Measurements from ENCODE around the gene DOCK9. TPM values are rescaled to one million over a fixed set of nuclear protein-coding genes. Genes with fewer than 3 reads are reported as not detected.

DOCK9 gene
- total and polyA plus RNA-seq, 2 donors = 63.5 to 84.4 TPM

DNA sequence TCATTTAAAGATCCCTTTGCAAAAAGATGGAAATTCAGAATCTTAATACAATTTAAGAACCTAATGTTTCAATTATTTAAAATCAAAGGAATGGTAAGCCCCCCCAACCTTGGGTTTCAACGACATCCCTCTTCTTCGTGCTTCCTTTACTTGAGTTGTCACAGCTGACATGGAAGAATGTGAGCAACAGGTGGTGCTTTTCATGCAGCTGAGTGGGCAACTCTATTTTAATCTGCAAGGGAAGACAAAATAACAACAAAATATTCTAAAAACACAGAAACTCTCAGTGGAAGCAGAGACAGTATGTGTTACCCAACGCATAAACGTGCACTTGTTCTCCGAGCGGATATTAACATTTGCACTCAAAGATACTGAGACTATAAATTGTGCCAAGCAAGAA, 92.3 kb downstream of the DOCK9 start:
- Histone ChIP-seq H3K4me3 (ENCODE audit: low read depth, low read length) (no peak overlapping the region), H3K27ac (ENCODE audit: low read depth) (no peak overlapping the region), H3K4me1 (ENCODE audit: insufficient read depth) (no peaks in the 10 kb centered on the region), H3K36me3 (ENCODE audit: insufficient read depth) (peaks cover 4% of the 10 kb centered on the region)
- WGBS = 92% methylated on average over 6 of the region's 6 CpGs
- DNase-seq (ENCODE audit: extremely low spot score) = no peak

DNA sequence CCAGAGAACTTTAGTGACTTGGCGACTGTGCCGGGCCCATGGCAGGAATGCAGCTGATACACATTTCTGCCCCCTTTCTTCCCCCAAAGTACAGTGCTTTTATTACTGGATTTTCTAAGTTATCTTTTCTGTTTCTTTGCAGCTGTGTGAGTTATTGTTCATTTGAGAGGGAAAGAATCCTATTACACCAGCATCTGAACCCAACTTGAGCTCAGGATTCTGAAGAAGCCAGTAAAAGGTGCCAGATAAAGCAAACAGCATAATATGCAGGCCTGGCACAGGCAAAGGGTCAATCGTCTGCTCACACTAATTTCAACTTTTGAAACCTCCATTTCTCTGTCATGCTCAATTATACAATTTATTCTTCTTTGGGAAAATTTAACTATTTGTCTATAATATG, 93.9 kb downstream of the DOCK9 start:
- Histone ChIP-seq H3K4me1 (ENCODE audit: insufficient read depth) (no peaks in the 10 kb centered on the region), H3K36me3 (ENCODE audit: insufficient read depth) (peaks cover 4% of the 10 kb centered on the region), H3K4me3 (ENCODE audit: low read depth, low read length) (no peak overlapping the region), H3K27ac (ENCODE audit: low read depth) (no peak overlapping the region)
- DNase-seq (ENCODE audit: extremely low spot score) = no peak
- 56% methylated on average over 3 of the region's 3 CpGs for WGBS

- no peak for DNase-seq (ENCODE audit: extremely low spot score)
- no peak overlapping the region for H3K27ac ChIP-seq (ENCODE audit: low read depth)
- peaks cover 2% of the 10 kb centered on the region for H3K36me3 ChIP-seq (ENCODE audit: insufficient read depth)
- WGBS = 96% methylated on average over 2 of the region's 2 CpGs
- no peaks in the 10 kb centered on the region for H3K4me1 ChIP-seq (ENCODE audit: insufficient read depth)
- H3K4me3 ChIP-seq (ENCODE audit: low read depth, low read length) = no peak overlapping the region
These were observed 96.5 kb downstream of the DOCK9 start for GRCh38 chr13:98881390-98881789.

DNA sequence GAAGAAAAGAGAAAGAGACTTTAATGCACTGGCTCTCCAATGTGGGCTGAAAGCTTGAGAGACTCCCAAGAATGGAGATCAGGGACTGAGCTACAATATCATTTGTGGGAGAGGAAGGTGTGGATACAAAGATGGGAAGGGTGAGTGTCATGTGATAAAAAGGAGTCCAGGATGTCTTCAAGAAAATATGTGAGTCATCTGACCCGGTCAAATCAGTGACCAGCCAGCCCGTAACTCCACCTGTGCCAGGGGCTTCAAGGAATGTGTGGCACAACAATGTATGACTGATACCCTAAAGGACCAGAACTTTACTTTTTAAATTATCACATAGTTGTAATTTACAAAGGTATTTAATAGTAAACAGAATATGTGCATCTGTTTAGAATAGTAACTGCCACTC, 97.2 kb downstream of the DOCK9 start:
- peaks cover 2% of the 10 kb centered on the region for H3K36me3 ChIP-seq (ENCODE audit: insufficient read depth)
- WGBS = 91% methylated on average over 2 of the region's 2 CpGs
- no peak for DNase-seq (ENCODE audit: extremely low spot score)
- no peaks in the 10 kb centered on the region for H3K4me1 ChIP-seq (ENCODE audit: insufficient read depth)
- H3K4me3 ChIP-seq (ENCODE audit: low read depth, low read length) = no peak overlapping the region
- H3K27ac ChIP-seq (ENCODE audit: low read depth) = no peak overlapping the region

GRCh38 chr13:98879957-98880356, 97.9 kb downstream of the DOCK9 start:
- 85% methylated on average over 6 of the region's 6 CpGs for WGBS
- peaks cover 2% of the 10 kb centered on the region for H3K36me3 ChIP-seq (ENCODE audit: insufficient read depth)

GRCh38 chr13:98879127-98879520, 98.7 kb downstream of the DOCK9 start:
- H3K36me3 ChIP-seq (ENCODE audit: insufficient read depth) = peaks cover 2% of the 10 kb centered on the region
- no peak for DNase-seq (ENCODE audit: extremely low spot score)
- H3K4me3 ChIP-seq (ENCODE audit: low read depth, low read length) = no peak overlapping the region
- WGBS = 80% methylated on average over 4 of the region's 4 CpGs
- no peaks in the 10 kb centered on the region for H3K4me1 ChIP-seq (ENCODE audit: insufficient read depth)
- H3K27ac ChIP-seq (ENCODE audit: low read depth) = no peak overlapping the region

More at GRCh38 chr13:98879957-98880356, 97.9 kb downstream of the DOCK9 start:
- Histone ChIP-seq H3K4me3 (ENCODE audit: low read depth, low read length) (no peak overlapping the region), H3K4me1 (ENCODE audit: insufficient read depth) (no peaks in the 10 kb centered on the region), H3K27ac (ENCODE audit: low read depth) (no peak overlapping the region)
- DNase-seq (ENCODE audit: extremely low spot score) = no peak

DNA sequence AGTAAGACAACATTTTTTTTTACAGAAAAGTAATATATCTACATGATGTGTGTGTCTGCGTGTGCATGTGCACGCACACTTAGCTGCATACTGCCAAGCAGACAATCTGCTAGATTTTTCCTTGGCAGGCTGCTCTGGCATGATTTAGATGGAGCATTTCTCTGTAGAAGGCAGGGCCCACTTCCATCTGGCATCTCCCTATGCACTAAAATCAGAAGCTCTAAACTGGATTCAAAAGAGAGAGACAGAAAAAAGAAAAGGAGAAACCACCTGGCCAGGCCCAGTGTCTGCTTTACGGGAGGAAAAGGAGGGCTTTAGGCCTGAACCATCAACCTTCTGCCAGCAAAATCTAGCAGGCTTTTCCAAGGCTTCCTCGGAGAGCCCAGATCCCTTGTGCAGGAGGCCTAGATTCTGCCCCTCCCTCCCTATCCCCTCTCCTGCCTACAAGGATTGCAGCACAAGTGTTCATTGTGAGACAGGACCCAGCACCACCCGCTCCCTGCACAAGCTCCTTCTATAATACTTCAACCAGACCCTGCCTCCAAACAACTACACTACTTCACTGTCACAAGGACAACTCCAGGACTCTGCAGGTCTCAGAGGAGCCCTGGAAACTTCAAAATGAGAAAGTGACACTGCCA, 99.3 kb downstream of the DOCK9 start:
- no peak for DNase-seq (ENCODE audit: extremely low spot score)
- no peak overlapping the region for H3K4me3 ChIP-seq (ENCODE audit: low read depth, low read length)
- H3K36me3 ChIP-seq (ENCODE audit: insufficient read depth) = no peaks in the 10 kb centered on the region
- no peak overlapping the region for H3K27ac ChIP-seq (ENCODE audit: low read depth)
- H3K4me1 ChIP-seq (ENCODE audit: insufficient read depth) = no peaks in the 10 kb centered on the region
- 56% methylated on average over 5 of the region's 5 CpGs for WGBS

- no peak overlapping the region for H3K27ac ChIP-seq (ENCODE audit: low read depth)
- H3K36me3 ChIP-seq (ENCODE audit: insufficient read depth) = no peaks in the 10 kb centered on the region
- no peak overlapping the region for H3K4me3 ChIP-seq (ENCODE audit: low read depth, low read length)
- 88% methylated on average over 4 of the region's 4 CpGs for WGBS
- no peak for DNase-seq (ENCODE audit: extremely low spot score)
- H3K4me1 ChIP-seq (ENCODE audit: insufficient read depth) = no peaks in the 10 kb centered on the region
These were observed 99.9 kb downstream of the DOCK9 start for GRCh38 chr13:98877936-98878335.

- WGBS = 95% methylated on average over 3 of the region's 3 CpGs
- Histone ChIP-seq H3K36me3 (ENCODE audit: insufficient read depth) (no peaks in the 10 kb centered on the region), H3K4me1 (ENCODE audit: insufficient read depth) (no peaks in the 10 kb centered on the region), H3K4me3 (ENCODE audit: low read depth, low read length) (no peak overlapping the region), H3K27ac (ENCODE audit: low read depth) (no peak overlapping the region)
- no peak for DNase-seq (ENCODE audit: extremely low spot score)
These were observed 100.4 kb downstream of the DOCK9 start for GRCh38 chr13:98877466-98877865.

- H3K36me3 ChIP-seq (ENCODE audit: insufficient read depth) = no peaks in the 10 kb centered on the region
- 67% methylated on average over 1 of the region's 1 CpG for WGBS
- no peak overlapping the region for H3K4me3 ChIP-seq (ENCODE audit: low read depth, low read length)
- no peak overlapping the region for H3K27ac ChIP-seq (ENCODE audit: low read depth)
- DNase-seq (ENCODE audit: extremely low spot score) = no peak
- no peaks in the 10 kb centered on the region for H3K4me1 ChIP-seq (ENCODE audit: insufficient read depth)
These were observed 102.6 kb downstream of the DOCK9 start for GRCh38 chr13:98875146-98875729.

DNA sequence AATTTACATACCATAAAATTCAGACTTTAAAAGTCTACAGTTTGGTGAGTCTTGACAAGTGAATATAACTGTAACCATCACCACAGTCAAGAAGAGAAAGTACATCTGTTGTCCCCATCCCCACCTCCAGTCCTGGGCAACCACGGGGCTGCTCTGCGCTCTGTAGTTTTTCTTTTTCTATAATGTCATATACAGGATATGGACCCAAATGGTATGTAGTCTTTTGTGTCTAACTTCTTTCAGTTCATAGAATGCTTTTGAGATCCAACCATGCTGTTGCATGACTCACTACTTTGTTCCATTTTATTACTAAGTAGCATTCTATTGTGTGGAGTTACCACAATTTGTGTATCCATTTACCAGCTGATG, 103.9 kb downstream of the DOCK9 start:
- DNase-seq (ENCODE audit: extremely low spot score) = no peak
- WGBS = 67% methylated on average over 2 of the region's 2 CpGs

GRCh38 chr13:98873377-98874028, 104.4 kb downstream of the DOCK9 start:
- Histone ChIP-seq H3K4me1 (ENCODE audit: insufficient read depth) (no peaks in the 10 kb centered on the region), H3K27ac (ENCODE audit: low read depth) (no peak overlapping the region), H3K36me3 (ENCODE audit: insufficient read depth) (no peaks in the 10 kb centered on the region), H3K4me3 (ENCODE audit: low read depth, low read length) (no peak overlapping the region)
- 94% methylated on average over 3 of the region's 3 CpGs for WGBS
- DNase-seq (ENCODE audit: extremely low spot score) = no peak

More for the DNA sequence above, 103.9 kb downstream of the DOCK9 start:
- Histone ChIP-seq H3K36me3 (ENCODE audit: insufficient read depth) (no peaks in the 10 kb centered on the region), H3K27ac (ENCODE audit: low read depth) (no peak overlapping the region), H3K4me1 (ENCODE audit: insufficient read depth) (no peaks in the 10 kb centered on the region), H3K4me3 (ENCODE audit: low read depth, low read length) (no peak overlapping the region)

DNA sequence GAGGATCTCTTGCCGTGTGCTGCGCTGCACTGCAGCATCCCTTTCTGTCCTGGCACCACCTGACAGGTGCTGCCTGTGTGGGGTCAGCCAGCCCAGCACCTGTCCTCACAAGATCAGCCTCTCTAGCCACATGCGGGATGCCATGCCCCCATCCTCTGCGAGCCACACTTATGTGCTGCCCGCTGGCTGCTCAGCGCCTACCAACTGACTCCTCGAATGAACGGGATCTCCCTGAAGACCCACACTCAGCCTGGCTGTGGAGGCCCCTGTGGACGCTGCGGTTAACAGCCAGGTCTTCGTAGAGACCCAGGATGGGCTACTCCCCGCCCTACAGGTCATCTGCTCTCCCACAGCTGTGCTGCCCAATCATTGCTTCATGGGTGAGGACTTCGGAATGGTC, 106.1 kb downstream of the DOCK9 start:
- H3K27ac ChIP-seq (ENCODE audit: low read depth) = no peak overlapping the region
- H3K36me3 ChIP-seq (ENCODE audit: insufficient read depth) = no peaks in the 10 kb centered on the region
- H3K4me1 ChIP-seq (ENCODE audit: insufficient read depth) = no peaks in the 10 kb centered on the region
- DNase-seq (ENCODE audit: extremely low spot score) = no peak
- 93% methylated on average over 13 of the region's 13 CpGs for WGBS
- no peak overlapping the region for H3K4me3 ChIP-seq (ENCODE audit: low read depth, low read length)

DNA sequence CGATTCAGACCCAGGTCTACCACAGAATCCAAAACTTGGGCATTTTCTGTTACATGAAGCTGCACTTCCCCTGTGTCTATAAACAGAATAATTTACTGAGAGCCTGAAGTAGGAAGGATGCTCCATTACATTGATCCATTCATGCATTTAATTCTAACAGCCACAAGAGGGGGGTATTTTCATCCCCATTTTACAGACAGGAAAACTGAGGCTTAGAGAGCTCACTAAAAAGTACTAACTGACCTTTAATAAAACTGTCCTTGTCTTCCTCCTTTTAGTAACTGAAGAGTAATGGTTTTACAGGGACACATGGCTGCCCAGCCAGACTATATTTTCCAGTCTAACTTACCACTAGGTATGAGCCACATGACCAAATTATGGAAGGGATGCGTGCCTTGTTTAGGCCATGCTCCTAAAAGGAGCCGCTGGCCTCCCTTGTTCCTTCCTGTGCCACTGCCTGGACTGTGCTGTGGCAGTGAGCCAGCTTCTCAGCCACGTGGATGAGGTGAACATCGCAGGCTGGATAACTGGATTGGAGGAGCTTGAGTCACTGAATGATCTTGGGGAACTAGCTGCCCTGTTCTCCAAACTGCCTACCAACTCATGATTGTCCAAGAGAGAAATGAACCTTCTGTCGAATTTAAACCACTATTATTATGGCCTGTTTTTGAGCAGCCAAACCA, 108.3 kb downstream of the DOCK9 start:
- H3K36me3 ChIP-seq (ENCODE audit: insufficient read depth) = peaks cover 3% of the 10 kb centered on the region
- DNase-seq (ENCODE audit: extremely low spot score) = no peak
- no peaks in the 10 kb centered on the region for H3K4me1 ChIP-seq (ENCODE audit: insufficient read depth)
- 68% methylated on average over 6 of the region's 6 CpGs for WGBS
- no peak overlapping the region for H3K27ac ChIP-seq (ENCODE audit: low read depth)
- H3K4me3 ChIP-seq (ENCODE audit: low read depth, low read length) = no peak overlapping the region

Data from urinary bladder (tissue), 4 donors.